Osteocyte (in vitro differentiated cells): ENCODE data around the gene NLGN2. TPM values are rescaled to one million over a fixed set of nuclear protein-coding genes. Genes with fewer than 3 reads are reported as not detected.

Experiments used
- DNase-seq: peaks from one replicate; pipeline ENCODE4 v3.0.0; 2021; ENCODE audit warnings: mixed read lengths; ENCODE audit not compliant: unreplicated experiment; ENCODE audit errors: extremely low spot score
- H3K27ac Mint-ChIP-seq: one replicate; pipeline ENCODE4 v1.8.0; 2021; ENCODE audit warnings: mild to moderate bottlenecking, mixed read lengths; ENCODE audit not compliant: unreplicated experiment
- H3K27me3 Mint-ChIP-seq: one replicate; pipeline ENCODE4 v1.8.0; 2021; ENCODE audit warnings: mixed read lengths; ENCODE audit not compliant: unreplicated experiment
- H3K36me3 Mint-ChIP-seq: one replicate; pipeline ENCODE4 v1.8.0; 2021; ENCODE audit warnings: mixed read lengths; ENCODE audit not compliant: unreplicated experiment
- H3K4me1 Mint-ChIP-seq: one replicate; pipeline ENCODE4 v1.8.0; 2021; ENCODE audit warnings: mixed read lengths; ENCODE audit not compliant: unreplicated experiment
- H3K4me3 Mint-ChIP-seq: one replicate; pipeline ENCODE4 v1.8.0; 2021; ENCODE audit warnings: mild to moderate bottlenecking, moderate library complexity, mixed read lengths; ENCODE audit not compliant: unreplicated experiment
- H3K9me3 Mint-ChIP-seq: one replicate; pipeline ENCODE4 v1.8.0; 2021; ENCODE audit warnings: mixed read lengths; ENCODE audit not compliant: unreplicated experiment
- total RNA-seq: library from RNA; stranded (reverse); gene quantifications from 2 replicates; pipeline ENCODE4 v1.2.1, GENCODE V29; 2021
- TF ChIP-seq, protein P1 (sequence below): fragments of 200-600 bp; sonication (generic); IDR thresholded peaks from 2 replicates; pipeline ENCODE4 v1.5.0; 2021; ENCODE audit warnings: antibody characterized with exemption, mild to moderate bottlenecking, moderate library complexity

The NLGN2 gene
- total RNA-seq, 1 donor from 2014 or later = 56.8 TPM

GRCh38 chr17:7459961-7460545 lies 52.4 kb downstream of the NLGN2 start:
- TF ChIP-seq, protein P1, sequence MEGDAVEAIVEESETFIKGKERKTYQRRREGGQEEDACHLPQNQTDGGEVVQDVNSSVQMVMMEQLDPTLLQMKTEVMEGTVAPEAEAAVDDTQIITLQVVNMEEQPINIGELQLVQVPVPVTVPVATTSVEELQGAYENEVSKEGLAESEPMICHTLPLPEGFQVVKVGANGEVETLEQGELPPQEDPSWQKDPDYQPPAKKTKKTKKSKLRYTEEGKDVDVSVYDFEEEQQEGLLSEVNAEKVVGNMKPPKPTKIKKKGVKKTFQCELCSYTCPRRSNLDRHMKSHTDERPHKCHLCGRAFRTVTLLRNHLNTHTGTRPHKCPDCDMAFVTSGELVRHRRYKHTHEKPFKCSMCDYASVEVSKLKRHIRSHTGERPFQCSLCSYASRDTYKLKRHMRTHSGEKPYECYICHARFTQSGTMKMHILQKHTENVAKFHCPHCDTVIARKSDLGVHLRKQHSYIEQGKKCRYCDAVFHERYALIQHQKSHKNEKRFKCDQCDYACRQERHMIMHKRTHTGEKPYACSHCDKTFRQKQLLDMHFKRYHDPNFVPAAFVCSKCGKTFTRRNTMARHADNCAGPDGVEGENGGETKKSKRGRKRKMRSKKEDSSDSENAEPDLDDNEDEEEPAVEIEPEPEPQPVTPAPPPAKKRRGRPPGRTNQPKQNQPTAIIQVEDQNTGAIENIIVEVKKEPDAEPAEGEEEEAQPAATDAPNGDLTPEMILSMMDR = no peak
- peaks cover 10% of the 10 kb centered on the region for H3K36me3 Mint-ChIP-seq
- no peaks in the 10 kb centered on the region for H3K27me3 Mint-ChIP-seq
- no peak for DNase-seq
- peaks cover 15% of the 10 kb centered on the region for H3K4me1 Mint-ChIP-seq
- H3K27ac Mint-ChIP-seq = no peak overlapping the region
- H3K4me3 Mint-ChIP-seq = no peak overlapping the region
- H3K9me3 Mint-ChIP-seq = no peaks in the 10 kb centered on the region

DNA sequence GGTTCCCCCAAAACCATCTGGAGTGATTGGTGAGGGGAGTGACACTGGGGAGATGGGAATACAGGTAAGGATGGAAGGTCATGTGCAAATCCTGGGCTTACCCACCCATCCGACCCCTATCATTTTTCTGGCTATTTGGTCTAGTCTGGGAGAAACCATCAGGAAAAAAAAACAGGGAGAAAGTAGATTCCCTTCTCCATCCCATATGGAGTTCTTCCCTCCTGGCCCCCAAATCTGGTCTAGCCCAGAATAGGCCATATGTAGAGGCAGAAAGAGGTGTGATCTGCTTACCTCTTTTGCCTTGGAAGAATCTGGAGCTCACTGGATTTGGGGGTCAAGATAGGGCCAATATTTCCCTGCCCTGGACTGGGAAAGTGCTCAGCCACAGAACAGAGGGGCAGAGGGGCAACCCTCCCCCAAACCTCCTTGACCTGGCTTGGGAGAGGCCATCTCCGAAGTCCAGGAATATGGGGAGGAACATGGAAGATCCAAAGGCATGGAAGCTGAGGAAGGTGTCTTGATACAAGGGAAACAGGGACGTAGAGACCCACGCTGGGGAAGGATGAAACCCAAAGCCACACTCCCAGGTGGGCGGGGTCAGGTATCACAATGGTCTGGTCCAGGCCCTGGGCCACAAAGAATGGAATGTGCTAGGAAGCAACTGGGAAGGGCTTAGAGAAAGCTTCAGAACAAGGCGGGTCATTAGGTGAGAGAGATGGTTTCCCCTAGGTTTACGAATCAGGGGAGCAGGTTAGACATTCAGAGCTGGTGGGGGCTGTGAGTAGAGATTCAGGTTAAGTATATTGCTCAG lies 53.4 kb downstream of the NLGN2 start:
- Mint-ChIP-seq H3K4me3 (no peak overlapping the region), H3K4me1 (peaks cover 9% of the 10 kb centered on the region), H3K9me3 (no peaks in the 10 kb centered on the region), H3K27me3 (no peaks in the 10 kb centered on the region), H3K27ac (no peak overlapping the region), H3K36me3 (peaks cover 10% of the 10 kb centered on the region)
- TF ChIP-seq, protein P1 = no peak
- DNase-seq = no peak

GRCh38 chr17:7462474-7463371 lies 55.1 kb downstream of the NLGN2 start:
- DNase-seq = no peak
- Mint-ChIP-seq H3K36me3 (peaks cover 16% of the 10 kb centered on the region), H3K27ac (no peak overlapping the region), H3K4me3 (no peak overlapping the region), H3K27me3 (no peaks in the 10 kb centered on the region), H3K4me1 (peaks cover under 1% of the 10 kb centered on the region), H3K9me3 (no peaks in the 10 kb centered on the region)
- TF ChIP-seq, protein P1 = no peak

- no peaks in the 10 kb centered on the region for H3K27me3 Mint-ChIP-seq
- no peak overlapping the region for H3K27ac Mint-ChIP-seq
- no peaks in the 10 kb centered on the region for H3K9me3 Mint-ChIP-seq
- peaks cover 16% of the 10 kb centered on the region for H3K36me3 Mint-ChIP-seq
- TF ChIP-seq, protein P1 = no peak
- no peak overlapping the region for H3K4me3 Mint-ChIP-seq
- no peaks in the 10 kb centered on the region for H3K4me1 Mint-ChIP-seq
- no peak for DNase-seq
Measured at GRCh38 chr17:7463372-7463846, 55.8 kb downstream of the NLGN2 start.
